HEK293 (cell line): ENCODE data around the gene HNRNPA2B1.

Experiments
- GLIS2 ChIP-seq: fragments of 450-650 bp; formaldehyde crosslinking; IDR thresholded peaks from 2 replicates; pipeline ENCODE4 v1.5.1; 2016; ENCODE audit warnings: missing biosample characterization, missing genetic modification characterization
- KLF1 ChIP-seq: fragments of 450-650 bp; formaldehyde crosslinking; IDR thresholded peaks from 2 replicates; pipeline ENCODE4 v1.5.1; 2016; ENCODE audit warnings: missing biosample characterization, missing genetic modification characterization
- KLF16 ChIP-seq: fragments of 450-650 bp; formaldehyde crosslinking; IDR thresholded peaks from 2 replicates; pipeline ENCODE4 v1.5.1; 2017; ENCODE audit warnings: missing biosample characterization, missing genetic modification characterization
- KLF7 ChIP-seq: fragments of 450-650 bp; formaldehyde crosslinking; IDR thresholded peaks from 2 replicates; pipeline ENCODE4 v1.5.1; 2016; ENCODE audit warnings: missing biosample characterization, missing genetic modification characterization, borderline replicate concordance
- PATZ1 ChIP-seq: fragments of 450-650 bp; formaldehyde crosslinking; IDR thresholded peaks from 2 replicates; pipeline ENCODE4 v1.5.1; 2016; ENCODE audit warnings: missing biosample characterization, missing genetic modification characterization
- PRDM1 ChIP-seq: fragments of 450-650 bp; formaldehyde crosslinking; IDR thresholded peaks from 2 replicates; pipeline ENCODE4; 2016; ENCODE audit warnings: missing biosample characterization, missing genetic modification characterization
- YY2 ChIP-seq: fragments of 450-650 bp; formaldehyde crosslinking; IDR thresholded peaks from 2 replicates; pipeline ENCODE4 v1.5.1; 2016; ENCODE audit warnings: missing biosample characterization, missing genetic modification characterization
- ZBTB11 ChIP-seq: fragments of 450-650 bp; formaldehyde crosslinking; conservative IDR thresholded peaks from 2 replicates; pipeline ENCODE4 v1.5.1; 2016; ENCODE audit warnings: low read depth, missing biosample characterization, missing genetic modification characterization
- ZBTB21 ChIP-seq: fragments of 450-650 bp; formaldehyde crosslinking; IDR thresholded peaks from 2 replicates; pipeline ENCODE4 v1.5.1; 2017; ENCODE audit warnings: missing biosample characterization, missing genetic modification characterization
- ZBTB49 ChIP-seq: fragments of 450-650 bp; formaldehyde crosslinking; IDR thresholded peaks from 2 replicates; pipeline ENCODE4 v1.5.1; 2016; ENCODE audit warnings: missing biosample characterization, missing genetic modification characterization, low read depth
- ZBTB7A ChIP-seq: fragments of 450-650 bp; formaldehyde crosslinking; IDR thresholded peaks from 2 replicates; pipeline ENCODE4 v1.5.1; 2016; ENCODE audit warnings: low read depth, missing biosample characterization, missing genetic modification characterization
- ZEB2 ChIP-seq: fragments of 450-650 bp; formaldehyde crosslinking; IDR thresholded peaks from 2 replicates; pipeline ENCODE4 v1.5.1; 2016; ENCODE audit warnings: missing biosample characterization, missing genetic modification characterization
- ZFHX2 ChIP-seq: fragments of 450-650 bp; formaldehyde crosslinking; conservative IDR thresholded peaks from 2 replicates; pipeline ENCODE4 v1.5.1; 2016; ENCODE audit warnings: missing biosample characterization, missing genetic modification characterization
- ZNF148 ChIP-seq: fragments of 450-650 bp; formaldehyde crosslinking; IDR thresholded peaks from 2 replicates; pipeline ENCODE4 v1.5.0; 2017; ENCODE audit warnings: missing biosample characterization, missing genetic modification characterization, borderline replicate concordance
- ZNF16 ChIP-seq: fragments of 450-650 bp; formaldehyde crosslinking; IDR thresholded peaks from 2 replicates; pipeline ENCODE4 v1.5.1; 2016; ENCODE audit warnings: low read depth, missing biosample characterization, missing genetic modification characterization
- ZNF18 ChIP-seq: fragments of 450-650 bp; formaldehyde crosslinking; IDR thresholded peaks from 2 replicates; pipeline ENCODE4 v1.5.1; 2016; ENCODE audit warnings: missing biosample characterization, missing genetic modification characterization
- ZNF398 ChIP-seq: fragments of 450-650 bp; formaldehyde crosslinking; IDR thresholded peaks from 2 replicates; pipeline ENCODE4 v1.5.1; 2017; ENCODE audit warnings: missing biosample characterization, missing genetic modification characterization
- ZNF449 ChIP-seq: fragments of 450-650 bp; formaldehyde crosslinking; IDR thresholded peaks from 2 replicates; pipeline ENCODE4 v1.5.1; 2017; ENCODE audit warnings: missing biosample characterization, mild to moderate bottlenecking, missing genetic modification characterization, moderate library complexity
- ZNF513 ChIP-seq: fragments of 450-650 bp; IDR thresholded peaks from 2 replicates; pipeline ENCODE4 v1.5.1; 2018; ENCODE audit warnings: missing biosample characterization, missing genetic modification characterization
- ZNF514 ChIP-seq: fragments of 450-650 bp; formaldehyde crosslinking; IDR thresholded peaks from 2 replicates; pipeline ENCODE4 v1.5.1; 2016; ENCODE audit warnings: missing biosample characterization, missing genetic modification characterization
- ZNF76 ChIP-seq: fragments of 450-650 bp; formaldehyde crosslinking; IDR thresholded peaks from 2 replicates; pipeline ENCODE4; 2016; ENCODE audit warnings: low read depth, missing biosample characterization, missing genetic modification characterization, borderline replicate concordance
- ZSCAN30 ChIP-seq: fragments of 450-650 bp; IDR thresholded peaks from 2 replicates; pipeline ENCODE4 v1.5.1; 2018; ENCODE audit warnings: missing biosample characterization, mild to moderate bottlenecking, missing genetic modification characterization, moderate library complexity

The HNRNPA2B1 gene

GRCh38 chr7:26200038-26200443 is 505 bp downstream of the HNRNPA2B1 start (continued):
- TF ChIP-seq ZSCAN30, result 0 out of 2 replicates have a peak, but pooled peaks have one; percentile 53
- no peak for TF ChIP-seq ZBTB21 (tag by site-specific recombination)
- no peak for TF ChIP-seq ZNF76
- TF ChIP-seq ZNF398, result no peak
- no peak for TF ChIP-seq ZNF449 (tag by site-specific recombination)
- no peak for TF ChIP-seq ZNF148 (tag by site-specific recombination)
- peak; percentile 28 for TF ChIP-seq ZBTB11 (tag by site-specific recombination)
- 0 out of 2 replicates have a peak, but pooled peaks have one; percentile 8 for TF ChIP-seq ZFHX2 (tag by site-specific recombination)
- TF ChIP-seq ZBTB49 (tag by site-specific recombination), result no peak
- no peak for TF ChIP-seq KLF16 (tag by site-specific recombination)
- TF ChIP-seq ZNF16 (tag by site-specific recombination), result no peak
- TF ChIP-seq YY2 (tag by site-specific recombination), result peak; percentile 86
- TF ChIP-seq KLF7, result 0 out of 2 replicates have a peak, but pooled peaks have one; percentile 13
- no peak for TF ChIP-seq KLF1
- TF ChIP-seq ZNF18, result no peak
- no peak for TF ChIP-seq ZNF513
- peak; percentile 66; the same call in 1 of the 2 replicates for TF ChIP-seq PATZ1 (tag by site-specific recombination)
- TF ChIP-seq ZBTB7A, result no peak
- TF ChIP-seq ZEB2 (tag by site-specific recombination), result peak; percentile 72; the same call in 1 of the 2 replicates
- TF ChIP-seq PRDM1 (tag by site-specific recombination), result peak; percentile 95
- peak; percentile 74 for TF ChIP-seq GLIS2
- TF ChIP-seq ZNF514 (tag by site-specific recombination), result no peak
